Mesenchymal stem cell (in vitro differentiated cells and primary cell): ENCODE measurements around the gene PILRB.
"Not testable (repeated sequence)": the region's sequence is repeated elsewhere in the genome, so short reads cannot be mapped to it uniquely, and the experiment has no call there.

Experiments used
- DNase-seq: peaks from one replicate; pipeline ENCODE4 v3.0.0-alpha.2; 2013
- H2AFZ ChIP-seq: one replicate; pipeline ENCODE4 v1.6.1; 2013; ENCODE audit warnings: low read depth, mild to moderate bottlenecking, control low read depth, inconsistent platforms, low read length, moderate library complexity
- H2AK5ac ChIP-seq: 2 replicates; pipeline ENCODE4 v1.6.1; 2013; ENCODE audit warnings: low read length, moderate library complexity, mild to moderate bottlenecking, inconsistent platforms; ENCODE audit not compliant: severe bottlenecking
- H2BK120ac ChIP-seq: one replicate; pipeline ENCODE4 v1.6.1; 2013; ENCODE audit warnings: low read depth, mild to moderate bottlenecking, inconsistent platforms, low read length, moderate library complexity
- H2BK12ac ChIP-seq, 2 experiments: one replicate each; pipeline ENCODE4 v1.6.1; 2013; ENCODE audit warnings: inconsistent platforms in 2 of 2, low read length in 2 of 2, mild to moderate bottlenecking in 2 of 2, moderate library complexity in 2 of 2, control low read depth in 1 of 2
- H2BK15ac ChIP-seq: one replicate; pipeline ENCODE4 v1.6.1; 2013; ENCODE audit warnings: mild to moderate bottlenecking, low read depth, inconsistent platforms; ENCODE audit not compliant: poor library complexity, severe bottlenecking
- H2BK5ac ChIP-seq: 2 replicates; pipeline ENCODE4 v1.6.1; 2013; ENCODE audit warnings: low read depth, mild to moderate bottlenecking, low read length, control low read depth, inconsistent platforms; ENCODE audit not compliant: poor library complexity, severe bottlenecking
- H3K14ac ChIP-seq, 2 experiments: one replicate each; pipeline ENCODE4 v1.6.1; 2013; ENCODE audit warnings: inconsistent platforms in 2 of 2, low read length in 2 of 2, control low read depth in 1 of 2, mild to moderate bottlenecking in 1 of 2, moderate library complexity in 1 of 2
- H3K18ac ChIP-seq, 2 experiments: one replicate each; pipeline ENCODE4 v1.6.1; 2013; ENCODE audit warnings: inconsistent platforms in 2 of 2, low read length in 2 of 2, control low read depth in 1 of 2, low read depth in 1 of 2, mild to moderate bottlenecking in 1 of 2
- H3K23ac ChIP-seq, 2 experiments: one replicate each; pipeline ENCODE4 v1.6.1; 2013; ENCODE audit warnings: inconsistent platforms in 2 of 2, low read length in 2 of 2, mild to moderate bottlenecking in 2 of 2, moderate library complexity in 2 of 2, control low read depth in 1 of 2
- H3K27ac ChIP-seq: 2 replicates; pipeline ENCODE4 v1.5.1; 2013; ENCODE audit warnings: mild to moderate bottlenecking, moderate library complexity, low read length, control low read depth, inconsistent platforms; ENCODE audit not compliant: poor library complexity, severe bottlenecking
- H3K27me3 ChIP-seq, 2 experiments: 2 replicates each; pipeline versions ENCODE4 v1.6.1 to v1.7.0; 2013; ENCODE audit warnings: low read length in 2 of 2, mild to moderate bottlenecking in 2 of 2, moderate library complexity in 2 of 2, control low read depth in 1 of 2, inconsistent platforms in 1 of 2; ENCODE audit not compliant: control insufficient read depth in 1 of 2, insufficient read depth in 1 of 2
- H3K36me3 ChIP-seq, 2 experiments: 2 replicates each; pipeline versions ENCODE4 v1.6.1 to v1.7.0; 2013; ENCODE audit warnings: low read length in 2 of 2, control low read depth in 1 of 2, inconsistent platforms in 1 of 2, low read depth in 1 of 2, mild to moderate bottlenecking in 1 of 2; ENCODE audit not compliant: insufficient read depth in 2 of 2, control insufficient read depth in 1 of 2
- H3K4ac ChIP-seq, 2 experiments: one replicate each; pipeline ENCODE4 v1.6.1; 2013; ENCODE audit warnings: inconsistent platforms in 2 of 2, low read length in 2 of 2, mild to moderate bottlenecking in 2 of 2, moderate library complexity in 2 of 2, control low read depth in 1 of 2, low read depth in 1 of 2
- H3K4me1 ChIP-seq: 2 replicates; pipeline ENCODE4 v1.6.1; 2013; ENCODE audit warnings: low read depth, low read length, control low read depth; ENCODE audit not compliant: control insufficient read depth, insufficient read depth
- H3K4me2 ChIP-seq: 2 replicates; pipeline ENCODE4 v1.6.1; 2013; ENCODE audit warnings: low read length, mild to moderate bottlenecking, inconsistent platforms; ENCODE audit not compliant: poor library complexity, severe bottlenecking
- H3K4me3 ChIP-seq, 2 experiments: 2 replicates each; pipeline versions ENCODE4 v1.5.1 to v1.7.0; 2013; ENCODE audit warnings: low read length in 2 of 2, mild to moderate bottlenecking in 2 of 2, control low read depth in 1 of 2, low read depth in 1 of 2; ENCODE audit not compliant: insufficient read depth in 1 of 2
- H3K79me1 ChIP-seq: replicated peaks from 2 replicates; pipeline ENCODE4 v1.6.1; 2013; ENCODE audit warnings: mild to moderate bottlenecking, control low read depth, low read length, inconsistent platforms; ENCODE audit not compliant: poor library complexity, severe bottlenecking
- H3K9ac ChIP-seq: 2 replicates; pipeline ENCODE4 v1.7.0; 2013; ENCODE audit warnings: mild to moderate bottlenecking, low read length, moderate library complexity
- H3K9me3 ChIP-seq: 2 replicates; pipeline ENCODE4 v1.7.0; 2013; ENCODE audit warnings: mild to moderate bottlenecking, low read length; ENCODE audit not compliant: control insufficient read depth
- H4K8ac ChIP-seq: one replicate; pipeline ENCODE4 v1.6.1; 2013; ENCODE audit warnings: inconsistent platforms, mild to moderate bottlenecking, low read length, moderate library complexity
- H4K91ac ChIP-seq: one replicate; pipeline ENCODE4 v1.6.1; 2013; ENCODE audit warnings: mild to moderate bottlenecking, low read length, inconsistent platforms
- WGBS: methylation state at CpG from one replicate; pipeline ENCODE4 v1.1.7; 2013; ENCODE audit warnings: mixed read lengths; 5-methylcytosine and 5-hydroxymethylcytosine counted together

Gene PILRB

GRCh38 chr7:100351657-100352058 is 6.3 kb upstream of the PILRB start:
- no peak for DNase-seq
- H2BK120ac ChIP-seq = no peak overlapping the region
- no peak overlapping the region for H2AK5ac ChIP-seq
- H2AFZ ChIP-seq = no peak overlapping the region
- H3K4ac ChIP-seq = no peak overlapping the region
- no peak overlapping the region for H2BK5ac ChIP-seq
- H3K27ac ChIP-seq = no peak overlapping the region
- no peak overlapping the region for H4K8ac ChIP-seq
- no peak overlapping the region for H3K23ac ChIP-seq
- peaks cover 45% of the 10 kb centered on the region for H3K79me1 ChIP-seq
- no peak overlapping the region for H3K4me3 ChIP-seq
- no peak overlapping the region for H3K4me2 ChIP-seq
- H2BK12ac ChIP-seq = no peak overlapping the region
- no peaks in the 10 kb centered on the region for H3K9me3 ChIP-seq
- WGBS = 97% methylated on average over 4 of the region's 6 CpGs
- no peak overlapping the region for H3K18ac ChIP-seq
- H3K9ac ChIP-seq = no peak overlapping the region
- no peak overlapping the region for H4K91ac ChIP-seq
- no peaks in the 10 kb centered on the region for H3K27me3 ChIP-seq
- no peak overlapping the region for H3K14ac ChIP-seq
- H3K4me1 ChIP-seq = peaks cover 7% of the 10 kb centered on the region
- no peak overlapping the region for H2BK15ac ChIP-seq
- H3K36me3 ChIP-seq = peaks cover 72 to 86% of the 10 kb centered on the region in 2 experiments

DNA sequence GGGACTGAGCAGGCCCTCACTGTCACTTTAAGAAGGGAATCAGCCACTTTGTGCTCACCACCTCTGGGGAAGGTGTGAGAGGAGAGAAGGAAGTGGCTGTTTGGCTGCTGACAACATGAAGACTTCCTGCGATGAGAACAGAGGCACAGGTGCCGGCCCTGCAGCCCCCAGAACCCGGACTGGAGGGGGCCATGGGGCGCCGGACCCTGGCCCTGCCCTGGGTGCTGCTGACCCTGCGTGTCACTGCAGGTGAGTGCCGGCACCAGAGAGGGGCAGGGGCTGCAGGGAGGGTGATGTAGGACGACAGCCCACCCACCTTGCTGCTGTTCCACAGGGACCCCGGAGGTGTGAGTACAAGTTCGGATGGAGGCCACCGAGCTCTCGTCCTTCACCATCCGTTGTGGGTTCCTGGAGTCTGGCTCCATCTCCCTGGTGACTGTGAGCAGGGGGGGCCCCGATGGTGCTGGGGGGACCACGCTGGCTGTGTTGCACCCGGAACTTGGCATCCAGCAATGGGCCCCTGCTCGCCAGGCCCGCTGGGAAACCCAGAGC is 5.6 kb upstream of the PILRB start:
- H2BK120ac ChIP-seq, H3K4ac ChIP-seq, H3K18ac ChIP-seq, H2BK12ac ChIP-seq, H3K4me3 ChIP-seq, H2AK5ac ChIP-seq, H3K4me1 ChIP-seq, H3K14ac ChIP-seq, H3K23ac ChIP-seq, H2AFZ ChIP-seq, H3K4me2 ChIP-seq, H3K27ac ChIP-seq, H3K9me3 ChIP-seq, DNase-seq, H4K8ac ChIP-seq, H3K9ac ChIP-seq, H2BK5ac ChIP-seq, H2BK15ac ChIP-seq, H4K91ac ChIP-seq, H3K27me3 ChIP-seq: not testable (repeated sequence)
- Histone ChIP-seq H3K36me3 (peaks cover 72 to 89% of the 10 kb centered on the region in 2 experiments), H3K79me1 (peaks cover 40% of the 10 kb centered on the region)
- WGBS = 97% methylated on average over 17 of the region's 18 CpGs

GRCh38 chr7:100352984-100353684 is 4.8 kb upstream of the PILRB start:
- DNase-seq = no peak
- H3K79me1 ChIP-seq = peaks cover 34% of the 10 kb centered on the region
- no peaks in the 10 kb centered on the region for H3K9me3 ChIP-seq
- H3K4me1 ChIP-seq = peaks cover 7% of the 10 kb centered on the region
- no peak overlapping the region for H2BK15ac ChIP-seq
- H3K27ac ChIP-seq = no peak overlapping the region
- H3K9ac ChIP-seq = no peak overlapping the region
- H3K4me3 ChIP-seq = no peak overlapping the region
- no peak overlapping the region for H3K18ac ChIP-seq
- H3K4me2 ChIP-seq = no peak overlapping the region
- no peak overlapping the region for H4K8ac ChIP-seq
- H2BK120ac ChIP-seq = no peak overlapping the region
- H3K23ac ChIP-seq = no peak overlapping the region
- no peak overlapping the region for H2BK5ac ChIP-seq
- no peak overlapping the region for H3K14ac ChIP-seq
- H3K4ac ChIP-seq = no peak overlapping the region
- no peaks in the 10 kb centered on the region for H3K27me3 ChIP-seq
- no peak overlapping the region for H4K91ac ChIP-seq
- no peak overlapping the region for H2AFZ ChIP-seq
- peaks cover 68 to 90% of the 10 kb centered on the region in 2 experiments for H3K36me3 ChIP-seq
- no peak overlapping the region for H2AK5ac ChIP-seq
- 96% methylated on average over 14 of the region's 16 CpGs for whole genome bisulfite sequencing
- H2BK12ac ChIP-seq = peak overlapping the region in 1 of 2 experiments; percentile 6

- H4K91ac ChIP-seq = no peak overlapping the region
- no peak overlapping the region for H3K4me3 ChIP-seq
- DNase-seq = no peak
- H2AFZ ChIP-seq = no peak overlapping the region
- no peak overlapping the region for H2AK5ac ChIP-seq
- H2BK12ac ChIP-seq = no peak overlapping the region
- H3K9ac ChIP-seq = no peak overlapping the region
- peaks cover 37% of the 10 kb centered on the region for H3K79me1 ChIP-seq
- no peak overlapping the region for H3K27ac ChIP-seq
- no peak overlapping the region for H3K4ac ChIP-seq
- no peak overlapping the region for H2BK5ac ChIP-seq
- H3K18ac ChIP-seq = no peak overlapping the region
- H3K27me3 ChIP-seq = no peaks in the 10 kb centered on the region
- H3K14ac ChIP-seq = no peak overlapping the region
- no peak overlapping the region for H3K23ac ChIP-seq
- H3K36me3 ChIP-seq = peaks cover 67 to 95% of the 10 kb centered on the region in 2 experiments
- WGBS = 97% methylated on average over 6 of the region's 6 CpGs
- H2BK15ac ChIP-seq = no peak overlapping the region
- H3K4me2 ChIP-seq = no peak overlapping the region
- no peak overlapping the region for H2BK120ac ChIP-seq
- H3K4me1 ChIP-seq = peaks cover 14% of the 10 kb centered on the region
- no peak overlapping the region for H4K8ac ChIP-seq
- H3K9me3 ChIP-seq = no peaks in the 10 kb centered on the region
Measured at GRCh38 chr7:100353685-100354330, 4.1 kb upstream of the PILRB start.
